Keratinocyte (primary cell): ENCODE results near the gene SFMBT2. TPM values are rescaled to one million over a fixed set of nuclear protein-coding genes. Genes with fewer than 3 reads are reported as not detected.

Source experiments
- DNase-seq: peaks from one replicate; pipeline ENCODE4 v3.0.0-alpha.2; 2011; ENCODE audit warnings: low read depth, missing footprints, low spot score
- FAIRE-seq: peaks from 2 replicates; lab custom pipeline; 2011; peaks lifted over from hg19 to GRCh38; lab: Jason Lieb, UNC
- H2AFZ ChIP-seq: 2 replicates; pipeline ENCODE4 v1.6.0; 2012; ENCODE audit warnings: low read length, control low read depth, inconsistent platforms; ENCODE audit not compliant: control insufficient read depth
- H3K27ac ChIP-seq: 2 replicates; pipeline ENCODE4 v1.5.1; 2011; ENCODE audit warnings: low read length; ENCODE audit not compliant: control insufficient read depth, insufficient read depth
- H3K27me3 ChIP-seq: 3 replicates; pipeline ENCODE4 v1.6.0; 2011; ENCODE audit warnings: low read length; ENCODE audit not compliant: control insufficient read depth, insufficient read depth; ENCODE audit errors: extremely low read depth
- H3K36me3 ChIP-seq, 2 experiments: 2 replicates in 1 of 2; 3 replicates in 1 of 2; pipeline ENCODE4 v1.5.1; 2011; ENCODE audit warnings: low read length in 2 of 2, mild to moderate bottlenecking in 1 of 2; ENCODE audit not compliant: control insufficient read depth in 2 of 2, insufficient read depth in 2 of 2; ENCODE audit errors: extremely low read depth in 1 of 2
- H3K4me1 ChIP-seq: 3 replicates; pipeline ENCODE4 v1.5.1; 2011; ENCODE audit warnings: low read length; ENCODE audit not compliant: control insufficient read depth, insufficient read depth; ENCODE audit errors: extremely low read depth
- H3K4me2 ChIP-seq: 3 replicates; pipeline ENCODE4 v1.6.0; 2011; ENCODE audit warnings: low read depth, low read length; ENCODE audit not compliant: control insufficient read depth, insufficient read depth; ENCODE audit errors: extremely low read depth
- H3K4me3 ChIP-seq, 3 experiments: fragments of 200-600 bp in 1 of 3; sonication (generic) in 1 of 3; 2 replicates in 2 of 3; 3 replicates in 1 of 3; pipeline ENCODE4 v1.5.1; 2011 to 2016; ENCODE audit warnings: low read length in 3 of 3, mild to moderate bottlenecking in 3 of 3, control low read depth in 2 of 3, inconsistent platforms in 1 of 3, low read depth in 1 of 3, mixed read lengths in 1 of 3, mixed run types in 1 of 3, moderate library complexity in 1 of 3; ENCODE audit not compliant: control insufficient read depth in 2 of 3, insufficient read depth in 2 of 3; ENCODE audit errors: extremely low read depth in 1 of 3
- H3K79me2 ChIP-seq: 2 replicates; pipeline ENCODE4 v1.6.0; 2012; ENCODE audit warnings: low read length; ENCODE audit not compliant: control insufficient read depth, insufficient read depth
- H3K9ac ChIP-seq: 3 replicates; pipeline ENCODE4 v1.6.0; 2011; ENCODE audit warnings: low read length; ENCODE audit not compliant: control insufficient read depth, insufficient read depth; ENCODE audit errors: extremely low read depth
- H3K9me1 ChIP-seq: 3 replicates; pipeline ENCODE4 v1.6.0; 2011; ENCODE audit warnings: low read length; ENCODE audit not compliant: control insufficient read depth, insufficient read depth; ENCODE audit errors: extremely low read depth
- H3K9me3 ChIP-seq: 2 replicates; pipeline ENCODE4 v1.5.1; 2012; ENCODE audit warnings: low read depth, low read length; ENCODE audit not compliant: control insufficient read depth
- H4K20me1 ChIP-seq: 3 replicates; pipeline ENCODE4 v1.6.0; 2011; ENCODE audit warnings: low read length; ENCODE audit not compliant: control insufficient read depth, insufficient read depth; ENCODE audit errors: extremely low read depth
- EZH2 ChIP-seq: IDR thresholded peaks from one replicate; pipeline ENCODE4 v1.6.1; 2012; ENCODE audit warnings: inconsistent platforms, mild to moderate bottlenecking, low read length, moderate library complexity
- dilution Hi-C: fragments of 300-500 bp; cut with MboI; formaldehyde crosslinking; loops from one replicate; pipeline ENCODE4 v1.7.0; 2020; ENCODE audit warnings: low sequenced_read_pairs; ENCODE audit not compliant: extremely low pct_ligation_motif_present
- polyA plus RNA-seq, 5 experiments: library from polyadenylated mRNA; depleted of rRNA in 3 of 5; stranded (reverse) in 3 of 5; stranded (forward) in 1 of 5; unstranded in 1 of 5; fragments of >200 nt; gene quantifications; 1 replicate in 1 of 5; 2 replicates in 3 of 5; 3 replicates in 1 of 5; pipeline versions ENCODE4 v1.2.1 to v1.2.3, GENCODE V29; 2011 to 2012; ENCODE audit warnings: missing spikeins in 2 of 5, low read depth in 1 of 5, low replicate concordance in 1 of 5
- TF ChIP-seq, protein P1 (sequence below), 3 experiments: IDR thresholded peaks in 1 of 3; conservative IDR thresholded peaks in 1 of 3; optimal IDR thresholded peaks in 1 of 3; 2 replicates in 2 of 3; 3 replicates in 1 of 3; pipeline versions ENCODE3 to v1.5.1; 2011; ENCODE audit warnings: low read length in 3 of 3, mild to moderate bottlenecking in 3 of 3, moderate library complexity in 2 of 3, control low read depth in 1 of 3, inconsistent platforms in 1 of 3; ENCODE audit not compliant: insufficient read depth in 2 of 3; ENCODE audit errors: extremely low read depth in 1 of 3

The SFMBT2 gene
- polyA plus RNA-seq, 1 donor (not counting 4 experiments of a cell fraction or from before 2014, with no cell fraction given) = 0.71 TPM

- TF ChIP-seq EZH2 = peak; percentile 0
- TF ChIP-seq, protein P1, sequence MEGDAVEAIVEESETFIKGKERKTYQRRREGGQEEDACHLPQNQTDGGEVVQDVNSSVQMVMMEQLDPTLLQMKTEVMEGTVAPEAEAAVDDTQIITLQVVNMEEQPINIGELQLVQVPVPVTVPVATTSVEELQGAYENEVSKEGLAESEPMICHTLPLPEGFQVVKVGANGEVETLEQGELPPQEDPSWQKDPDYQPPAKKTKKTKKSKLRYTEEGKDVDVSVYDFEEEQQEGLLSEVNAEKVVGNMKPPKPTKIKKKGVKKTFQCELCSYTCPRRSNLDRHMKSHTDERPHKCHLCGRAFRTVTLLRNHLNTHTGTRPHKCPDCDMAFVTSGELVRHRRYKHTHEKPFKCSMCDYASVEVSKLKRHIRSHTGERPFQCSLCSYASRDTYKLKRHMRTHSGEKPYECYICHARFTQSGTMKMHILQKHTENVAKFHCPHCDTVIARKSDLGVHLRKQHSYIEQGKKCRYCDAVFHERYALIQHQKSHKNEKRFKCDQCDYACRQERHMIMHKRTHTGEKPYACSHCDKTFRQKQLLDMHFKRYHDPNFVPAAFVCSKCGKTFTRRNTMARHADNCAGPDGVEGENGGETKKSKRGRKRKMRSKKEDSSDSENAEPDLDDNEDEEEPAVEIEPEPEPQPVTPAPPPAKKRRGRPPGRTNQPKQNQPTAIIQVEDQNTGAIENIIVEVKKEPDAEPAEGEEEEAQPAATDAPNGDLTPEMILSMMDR (optimal IDR thresholded peaks at IDR 0.05 in 1 of 3, IDR thresholded peaks at IDR 0.05 in 1 of 3, conservative IDR thresholded peaks at IDR 0.05 in 1 of 3; ENCODE audit: extremely low read depth in 1 of 3, insufficient read depth in 2 of 3, low read length in 3 of 3) = peak in 1 of 3 experiments; percentile 33
- Histone ChIP-seq H3K4me2 (peak overlapping the region; percentile 84), H3K79me2 (no peaks in the 10 kb centered on the region), H3K4me1 (peaks cover 22% of the 10 kb centered on the region), H3K4me3 (peak overlapping the region; percentile 52 to 81 (median 73)), H3K9ac (peak overlapping the region; percentile 29), H3K27ac (no peak overlapping the region), H3K27me3 (peaks cover 61% of the 10 kb centered on the region), H3K9me3 (no peaks in the 10 kb centered on the region), H4K20me1 (no peaks in the 10 kb centered on the region), H3K9me1 (no peaks in the 10 kb centered on the region), H2AFZ (peak overlapping the region; percentile 68), H3K36me3 (no peaks in the 10 kb centered on the region)
- dilution Hi-C loops = no loop called here
- no peak for DNase-seq
- FAIRE-seq = no peak
These were observed 1.6 kb downstream of the SFMBT2 start for GRCh38 chr10:7409045-7409731.

GRCh38 chr10:7408291-7409044, 2.4 kb downstream of the SFMBT2 start:
- no peaks in the 10 kb centered on the region for H4K20me1 ChIP-seq
- H3K9ac ChIP-seq = no peak overlapping the region
- H3K9me3 ChIP-seq = no peaks in the 10 kb centered on the region
- peak overlapping the region; percentile 81 for H3K4me2 ChIP-seq
- peak overlapping the region; percentile 7 to 81 (median 61) for H3K4me3 ChIP-seq
- H3K4me1 ChIP-seq = peaks cover 22% of the 10 kb centered on the region
- DNase-seq = no peak
- no peak overlapping the region for H3K27ac ChIP-seq
- peaks cover 57% of the 10 kb centered on the region for H3K27me3 ChIP-seq
- no peaks in the 10 kb centered on the region for H3K79me2 ChIP-seq
- dilution Hi-C loops = no loop called here
- TF ChIP-seq, protein P1 (optimal IDR thresholded peaks at IDR 0.05 in 1 of 3, IDR thresholded peaks at IDR 0.05 in 1 of 3, conservative IDR thresholded peaks at IDR 0.05 in 1 of 3; ENCODE audit: extremely low read depth in 1 of 3, insufficient read depth in 2 of 3, low read length in 3 of 3) = peak; percentile 39 to 80 (median 79)
- peak; percentile 17 for TF ChIP-seq EZH2
- no peaks in the 10 kb centered on the region for H3K9me1 ChIP-seq
- peak overlapping the region; percentile 60 for H2AFZ ChIP-seq
- FAIRE-seq = no peak
- H3K36me3 ChIP-seq = no peaks in the 10 kb centered on the region
